Adrenal gland (tissue), 5 donors: Measurements from ENCODE around the gene SRGAP3.

Experiments used
- CTCF ChIP-seq, 6 experiments: fragments of 450-650 bp in 4 of 6; fragments of 200-600 bp in 2 of 6; sonication (generic) in 1 of 6; IDR thresholded peaks; 1 replicate in 5 of 6; 2 replicates in 1 of 6; pipeline versions ENCODE4 v1.5.1 to v1.8.0; 2016 to 2021; ENCODE audit warnings: antibody characterized with exemption in 6 of 6, mild to moderate bottlenecking in 2 of 6, moderate library complexity in 1 of 6
- POLR2A ChIP-seq, 2 donors: fragments of 450-650 bp; IDR thresholded peaks; one replicate each; pipeline ENCODE4 v1.6.1; 2017; ENCODE audit warnings: antibody characterized with exemption in 2 of 2, mild to moderate bottlenecking in 2 of 2, moderate library complexity in 1 of 2
- donor health status: DM: no; HTN: no; CAD: no.

- TF ChIP-seq CTCF (IDR thresholded peaks at IDR 0.05), result no peak
- no peak for TF ChIP-seq POLR2A (IDR thresholded peaks at IDR 0.05)
Measured at GRCh38 chr3:8978551-8978950, 270.9 kb downstream of the SRGAP3 start.
